SK-N-SH treated with all-trans-retinoic acid at 6 μM for 48 hours (cell line): Measurements from ENCODE around the gene ZNF549.

Source experiments
- ARNTL ChIP-seq: fragments of 450-650 bp; formaldehyde crosslinking; IDR thresholded peaks from 2 replicates; pipeline ENCODE4 v1.5.0; 2020; ENCODE audit warnings: low read depth, mild to moderate bottlenecking, moderate library complexity, borderline replicate concordance
- BACH2 ChIP-seq: fragments of 250-450 bp; sonication (Bioruptor Pico); IDR thresholded peaks from 2 replicates; pipeline ENCODE4 v1.9.0; 2021; ENCODE audit warnings: mild to moderate bottlenecking, borderline replicate concordance
- CREB5 ChIP-seq: fragments of 250-450 bp; sonication (Bioruptor Pico); IDR thresholded peaks from 2 replicates; pipeline ENCODE4 v1.5.1; 2020; ENCODE audit warnings: low read depth, mild to moderate bottlenecking, moderate library complexity
- CSDC2 ChIP-seq: fragments of 250-450 bp; sonication (Bioruptor Pico); IDR thresholded peaks from 2 replicates; pipeline ENCODE4 v1.5.0; 2020; ENCODE audit warnings: mild to moderate bottlenecking, moderate library complexity
- OSR1 ChIP-seq: fragments of 250-450 bp; sonication (Bioruptor Pico); IDR thresholded peaks from 2 replicates; pipeline ENCODE4 v1.8.0; 2022; ENCODE audit warnings: moderate library complexity, mild to moderate bottlenecking, inconsistent platforms
- RARB ChIP-seq: fragments of 250-450 bp; sonication (Bioruptor Pico); IDR thresholded peaks from 2 replicates; pipeline ENCODE4 v1.8.0; 2021; ENCODE audit warnings: mild to moderate bottlenecking, moderate library complexity
- TCF4 ChIP-seq: fragments of 250-450 bp; sonication (Bioruptor Pico); IDR thresholded peaks from 2 replicates; pipeline ENCODE4 v1.8.0; 2021; ENCODE audit warnings: mild to moderate bottlenecking, moderate library complexity, borderline replicate concordance
- ZC3H10 ChIP-seq: fragments of 250-450 bp; sonication (Bioruptor Pico); IDR thresholded peaks from 2 replicates; pipeline ENCODE4 v1.5.1; 2021; ENCODE audit warnings: mild to moderate bottlenecking, moderate library complexity
- ZFP3 ChIP-seq: fragments of 250-450 bp; sonication (Bioruptor Pico); IDR thresholded peaks from 2 replicates; pipeline ENCODE4 v1.5.0; 2020; ENCODE audit warnings: mild to moderate bottlenecking, moderate library complexity
- ZFP30 ChIP-seq: fragments of 450-650 bp; formaldehyde crosslinking; IDR thresholded peaks from 2 replicates; pipeline ENCODE4 v1.5.0; 2022; ENCODE audit warnings: mild to moderate bottlenecking, moderate library complexity
- ZNF70 ChIP-seq: fragments of 450-650 bp; formaldehyde crosslinking; IDR thresholded peaks from 2 replicates; pipeline ENCODE4 v1.5.0; 2020; ENCODE audit warnings: mild to moderate bottlenecking, moderate library complexity
- ZNF8 ChIP-seq: fragments of 450-650 bp; formaldehyde crosslinking; IDR thresholded peaks from 2 replicates; pipeline ENCODE4 v1.5.0; 2020; ENCODE audit warnings: mild to moderate bottlenecking, moderate library complexity
- TF ChIP-seq, protein P1 (sequence below): fragments of 250-450 bp; sonication (Bioruptor Pico); IDR thresholded peaks from 2 replicates; pipeline ENCODE4 v1.5.0; 2020; ENCODE audit warnings: mild to moderate bottlenecking, moderate library complexity
- TF ChIP-seq, protein P2 (sequence below): fragments of 250-450 bp; sonication (Bioruptor Pico); IDR thresholded peaks from 2 replicates; pipeline ENCODE4 v1.8.0; 2020; ENCODE audit warnings: mild to moderate bottlenecking, moderate library complexity, borderline replicate concordance

DNA sequence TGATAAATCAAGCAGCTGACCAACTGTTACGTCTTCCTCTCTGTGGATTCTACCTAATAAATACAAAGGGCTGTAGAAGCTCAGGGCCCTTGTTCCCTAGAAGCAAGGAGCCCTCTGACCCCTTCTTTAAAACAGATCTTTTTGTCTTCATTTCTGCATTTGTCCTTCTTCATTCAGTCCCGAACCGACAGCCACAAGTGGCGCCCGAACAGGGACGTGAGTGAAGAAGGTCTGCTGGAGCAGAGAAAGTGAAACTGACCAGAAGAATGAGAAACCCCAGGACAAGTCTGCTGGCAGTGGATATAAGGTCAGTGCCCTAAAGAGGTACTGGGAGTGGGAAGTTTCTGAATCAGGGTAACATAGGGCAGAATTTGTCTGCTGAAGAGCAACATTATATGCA, 14.3 kb upstream of the ZNF549 start:
- TF ChIP-seq, protein P1, sequence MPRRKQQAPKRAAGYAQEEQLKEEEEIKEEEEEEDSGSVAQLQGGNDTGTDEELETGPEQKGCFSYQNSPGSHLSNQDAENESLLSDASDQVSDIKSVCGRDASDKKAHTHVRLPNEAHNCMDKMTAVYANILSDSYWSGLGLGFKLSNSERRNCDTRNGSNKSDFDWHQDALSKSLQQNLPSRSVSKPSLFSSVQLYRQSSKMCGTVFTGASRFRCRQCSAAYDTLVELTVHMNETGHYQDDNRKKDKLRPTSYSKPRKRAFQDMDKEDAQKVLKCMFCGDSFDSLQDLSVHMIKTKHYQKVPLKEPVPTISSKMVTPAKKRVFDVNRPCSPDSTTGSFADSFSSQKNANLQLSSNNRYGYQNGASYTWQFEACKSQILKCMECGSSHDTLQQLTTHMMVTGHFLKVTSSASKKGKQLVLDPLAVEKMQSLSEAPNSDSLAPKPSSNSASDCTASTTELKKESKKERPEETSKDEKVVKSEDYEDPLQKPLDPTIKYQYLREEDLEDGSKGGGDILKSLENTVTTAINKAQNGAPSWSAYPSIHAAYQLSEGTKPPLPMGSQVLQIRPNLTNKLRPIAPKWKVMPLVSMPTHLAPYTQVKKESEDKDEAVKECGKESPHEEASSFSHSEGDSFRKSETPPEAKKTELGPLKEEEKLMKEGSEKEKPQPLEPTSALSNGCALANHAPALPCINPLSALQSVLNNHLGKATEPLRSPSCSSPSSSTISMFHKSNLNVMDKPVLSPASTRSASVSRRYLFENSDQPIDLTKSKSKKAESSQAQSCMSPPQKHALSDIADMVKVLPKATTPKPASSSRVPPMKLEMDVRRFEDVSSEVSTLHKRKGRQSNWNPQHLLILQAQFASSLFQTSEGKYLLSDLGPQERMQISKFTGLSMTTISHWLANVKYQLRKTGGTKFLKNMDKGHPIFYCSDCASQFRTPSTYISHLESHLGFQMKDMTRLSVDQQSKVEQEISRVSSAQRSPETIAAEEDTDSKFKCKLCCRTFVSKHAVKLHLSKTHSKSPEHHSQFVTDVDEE = no peak
- TF ChIP-seq CREB5 (CRISPR knock-in tag) (no peak), CSDC2 (CRISPR knock-in tag) (no peak), ZFP30 (CRISPR knock-in tag) (no peak), ZNF8 (CRISPR knock-in tag) (no peak), TCF4 (CRISPR knock-in tag) (no peak), ARNTL (no peak), BACH2 (CRISPR knock-in tag) (no peak), ZNF70 (CRISPR knock-in tag) (no peak), ZC3H10 (CRISPR knock-in tag) (no peak), ZFP3 (CRISPR knock-in tag) (no peak), RARB (CRISPR knock-in tag) (no peak), OSR1 (CRISPR knock-in tag) (no peak)
- TF ChIP-seq, protein P2, sequence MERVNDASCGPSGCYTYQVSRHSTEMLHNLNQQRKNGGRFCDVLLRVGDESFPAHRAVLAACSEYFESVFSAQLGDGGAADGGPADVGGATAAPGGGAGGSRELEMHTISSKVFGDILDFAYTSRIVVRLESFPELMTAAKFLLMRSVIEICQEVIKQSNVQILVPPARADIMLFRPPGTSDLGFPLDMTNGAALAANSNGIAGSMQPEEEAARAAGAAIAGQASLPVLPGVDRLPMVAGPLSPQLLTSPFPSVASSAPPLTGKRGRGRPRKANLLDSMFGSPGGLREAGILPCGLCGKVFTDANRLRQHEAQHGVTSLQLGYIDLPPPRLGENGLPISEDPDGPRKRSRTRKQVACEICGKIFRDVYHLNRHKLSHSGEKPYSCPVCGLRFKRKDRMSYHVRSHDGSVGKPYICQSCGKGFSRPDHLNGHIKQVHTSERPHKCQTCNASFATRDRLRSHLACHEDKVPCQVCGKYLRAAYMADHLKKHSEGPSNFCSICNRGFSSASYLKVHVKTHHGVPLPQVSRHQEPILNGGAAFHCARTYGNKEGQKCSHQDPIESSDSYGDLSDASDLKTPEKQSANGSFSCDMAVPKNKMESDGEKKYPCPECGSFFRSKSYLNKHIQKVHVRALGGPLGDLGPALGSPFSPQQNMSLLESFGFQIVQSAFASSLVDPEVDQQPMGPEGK (CRISPR knock-in tag) = no peak
